Sigmoid colon (tissue), 4 donors: Measurements from ENCODE around the gene EPB41L4A.
"Not testable (repeated sequence)": the region's sequence is repeated elsewhere in the genome, so short reads cannot be mapped to it uniquely, and the experiment has no call there.

Experiments
- CTCF ChIP-seq, 4 experiments: fragments of 450-650 bp in 3 of 4; fragments of 200-600 bp in 1 of 4; IDR thresholded peaks; one replicate each; pipeline ENCODE4 v1.5.1; 2016 to 2019; ENCODE audit warnings: antibody characterized with exemption in 4 of 4, mild to moderate bottlenecking in 3 of 4, moderate library complexity in 2 of 4
- EP300 ChIP-seq, 4 donors: sonication (generic); formaldehyde crosslinking; IDR thresholded peaks; one replicate each; pipeline ENCODE4 v1.6.1; 2017; ENCODE audit warnings: antibody characterized with exemption in 4 of 4
- POLR2A ChIP-seq, 2 donors: fragments of 450-650 bp; IDR thresholded peaks; one replicate each; pipeline ENCODE4 v1.6.1; 2016; ENCODE audit warnings: antibody characterized with exemption in 2 of 2, mild to moderate bottlenecking in 2 of 2, moderate library complexity in 2 of 2
- POLR2AphosphoS5 ChIP-seq, 4 donors: sonication (generic); formaldehyde crosslinking; IDR thresholded peaks; one replicate each; pipeline ENCODE4 v1.6.1; 2017; ENCODE audit warnings: antibody characterized with exemption in 4 of 4

GRCh38 chr5:112208195-112208594 lies 210.9 kb downstream of the EPB41L4A start:
- TF ChIP-seq CTCF, POLR2AphosphoS5, POLR2A, EP300 (IDR thresholded peaks at IDR 0.05): not testable (repeated sequence)
